HG03159 (cell line): ENCODE measurements around the gene GPR84.

Source experiments
- ATAC-seq: cut with Tn5 transposase; IDR thresholded peaks from one replicate; pipeline ENCODE4 v1.9.1; 2021; ENCODE audit warnings: mild to moderate bottlenecking, moderate library complexity; ENCODE audit not compliant: unreplicated experiment

The GPR84 gene

GRCh38 chr12:54364413-54364812 lies at the start of gene GPR84:
Gene GPR84, minus strand, starts transcription at chr12:54364486. Its CDS starts 635 bp downstream, at chr12:54363851.
- ATAC-seq: no peak

- peak; percentile 57 for ATAC-seq
Observed at GRCh38 chr12:54413284-54414190, 49.3 kb upstream of the GPR84 start.

GRCh38 chr12:54412786-54413185 lies 48.5 kb upstream of the GPR84 start:
- peak; percentile 29 for ATAC-seq

- no peak for ATAC-seq
Observed at GRCh38 chr12:54412348-54412747, 48.1 kb upstream of the GPR84 start.

GRCh38 chr12:54411391-54412241 lies 47.3 kb upstream of the GPR84 start:
- ATAC-seq: no peak

GRCh38 chr12:54409267-54409666 lies 45.0 kb upstream of the GPR84 start:
- ATAC-seq: no peak

- no peak for ATAC-seq
Observed at GRCh38 chr12:54407183-54407905, 43.1 kb upstream of the GPR84 start.

GRCh38 chr12:54405573-54405972 lies 41.3 kb upstream of the GPR84 start:
- ATAC-seq: no peak

- ATAC-seq: no peak
Observed at GRCh38 chr12:54405106-54405505, 40.8 kb upstream of the GPR84 start.

GRCh38 chr12:54404061-54405004 lies 40.0 kb upstream of the GPR84 start:
- no peak for ATAC-seq

- no peak for ATAC-seq
Observed at GRCh38 chr12:54401119-54401518, 36.8 kb upstream of the GPR84 start.

GRCh38 chr12:54398995-54399793 lies 34.9 kb upstream of the GPR84 start:
- peak; percentile 86 for ATAC-seq

- ATAC-seq: no peak
Observed at GRCh38 chr12:54398218-54398617, 33.9 kb upstream of the GPR84 start.

GRCh38 chr12:54397157-54397556 lies 32.9 kb upstream of the GPR84 start:
- no peak for ATAC-seq

GRCh38 chr12:54395545-54395944 lies 31.3 kb upstream of the GPR84 start:
- ATAC-seq: no peak

- ATAC-seq: no peak
Observed at GRCh38 chr12:54394986-54395385, 30.7 kb upstream of the GPR84 start.

- ATAC-seq: no peak
Observed at GRCh38 chr12:54394281-54394719, 30.0 kb upstream of the GPR84 start.

GRCh38 chr12:54393743-54394142 lies 29.5 kb upstream of the GPR84 start:
- no peak for ATAC-seq

GRCh38 chr12:54393207-54393609 lies 28.9 kb upstream of the GPR84 start:
- ATAC-seq: no peak
